ENCODE measurements around the gene NMT1. TPM values are rescaled to one million over a fixed set of nuclear protein-coding genes. Genes with fewer than 3 reads are reported as not detected.

Gene NMT1
- total and polyA plus RNA-seq, 4 donors = 33.8 to 124 (median 103) TPM

GRCh38 chr17:45135192-45135977 lies 74.3 kb downstream of the NMT1 start, which contains the start of gene ACBD4:
Gene ACBD4, plus strand, starts transcription at chr17:45135687. Its CDS starts 458 bp downstream, at chr17:45136145.
- no peaks in the 10 kb centered on the region for H3K36me3 ChIP-seq (ENCODE audit: control insufficient read depth in 1 of 2, insufficient read depth in 2 of 2, low read length in 1 of 2)
- DNase-seq (peak; percentile 96 to 98), ATAC-seq (ENCODE audit: low FRiP score) (peak; percentile 91)
- no peaks in the 10 kb centered on the region for H3K4me1 ChIP-seq (ENCODE audit: control insufficient read depth in 1 of 2, insufficient read depth in 2 of 2, low read length in 2 of 2)
- 4 to 5% methylated on average over 38 to 40 of the region's 40 CpGs for whole genome bisulfite sequencing, 2 donors
- peak within 1 kb of the TSS; percentile 58 to 75 for H3K4me3 ChIP-seq (ENCODE audit: low read length in 2 of 2)
- no peaks in the 10 kb centered on the region for H3K9me3 ChIP-seq (ENCODE audit: control insufficient read depth, low read length)
- H3K27ac ChIP-seq (ENCODE audit: low read depth in 1 of 2, low read length in 2 of 2) = peak within 1 kb of the TSS in 1 of 2 donors; percentile 76
- intact Hi-C loops (cut with DNase I) = loop anchor here (1.0 to 10.0 kb wide), 2 partner anchors 62 to 361 kb away; no protein-coding TSS in a partner anchor
- no peaks in the 10 kb centered on the region for H3K27me3 ChIP-seq (ENCODE audit: control insufficient read depth in 1 of 2, insufficient read depth in 2 of 2, low read length in 1 of 2)

GRCh38 chr17:45135978-45136791 lies 75.1 kb downstream of the NMT1 start:
- peak in 1 of 2 donors; percentile 79 for DNase-seq
- no peaks in the 10 kb centered on the region for H3K27me3 ChIP-seq (ENCODE audit: control insufficient read depth in 1 of 2, insufficient read depth in 2 of 2, low read length in 1 of 2)
- H3K36me3 ChIP-seq (ENCODE audit: control insufficient read depth in 1 of 2, insufficient read depth in 2 of 2, low read length in 1 of 2) = no peaks in the 10 kb centered on the region
- ATAC-seq (ENCODE audit: low FRiP score) = no peak
- WGBS, 2 donors = 31 to 32% methylated on average over 20 to 21 of the region's 21 CpGs
- peak overlapping the region in 1 of 2 donors; percentile 76 for H3K27ac ChIP-seq (ENCODE audit: low read depth in 1 of 2, low read length in 2 of 2)
- peak overlapping the region; percentile 58 to 75 for H3K4me3 ChIP-seq (ENCODE audit: low read length in 2 of 2)
- H3K9me3 ChIP-seq (ENCODE audit: control insufficient read depth, low read length) = no peaks in the 10 kb centered on the region
- intact Hi-C loops (cut with DNase I) = loop anchor here (1.0 to 10.0 kb wide), 2 partner anchors 61 to 361 kb away; no protein-coding TSS in a partner anchor
- no peaks in the 10 kb centered on the region for H3K4me1 ChIP-seq (ENCODE audit: control insufficient read depth in 1 of 2, insufficient read depth in 2 of 2, low read length in 2 of 2)

- H3K27me3 ChIP-seq (ENCODE audit: control insufficient read depth in 1 of 2, insufficient read depth in 2 of 2, low read length in 1 of 2) = no peaks in the 10 kb centered on the region
- H3K9me3 ChIP-seq (ENCODE audit: control insufficient read depth, low read length) = no peaks in the 10 kb centered on the region
- no peaks in the 10 kb centered on the region for H3K4me1 ChIP-seq (ENCODE audit: control insufficient read depth in 1 of 2, insufficient read depth in 2 of 2, low read length in 2 of 2)
- no peaks in the 10 kb centered on the region for H3K36me3 ChIP-seq (ENCODE audit: control insufficient read depth in 1 of 2, insufficient read depth in 2 of 2, low read length in 1 of 2)
- peak in 1 of 2 donors; percentile 63 for DNase-seq
- H3K4me3 ChIP-seq (ENCODE audit: low read length in 2 of 2) = no peak overlapping the region
- WGBS, 2 donors = 81 to 84% methylated on average over 12 of the region's 12 CpGs
- intact Hi-C loops (cut with DNase I) = loop anchor here in 1 of 2 donors (10.0 kb wide), 1 partner anchor 362 kb away; no protein-coding TSS in a partner anchor
- no peak for ATAC-seq (ENCODE audit: low FRiP score)
- no peak overlapping the region for H3K27ac ChIP-seq (ENCODE audit: low read depth in 1 of 2, low read length in 2 of 2)
Observed at GRCh38 chr17:45136846-45137560, 75.9 kb downstream of the NMT1 start.

GRCh38 chr17:45137561-45138305 lies 76.6 kb downstream of the NMT1 start:
- 87 to 90% methylated on average over 11 of the region's 11 CpGs for WGBS, 2 donors
- intact Hi-C loops (cut with DNase I) = loop anchor here in 1 of 2 donors (10.0 kb wide), 1 partner anchor 363 kb away; no protein-coding TSS in a partner anchor
- no peaks in the 10 kb centered on the region for H3K27me3 ChIP-seq (ENCODE audit: control insufficient read depth in 1 of 2, insufficient read depth in 2 of 2, low read length in 1 of 2)
- DNase-seq (peak in 1 of 2 donors; percentile 62), ATAC-seq (ENCODE audit: low FRiP score) (no peak)
- H3K27ac ChIP-seq (ENCODE audit: low read depth in 1 of 2, low read length in 2 of 2) = no peak overlapping the region
- H3K4me1 ChIP-seq (ENCODE audit: control insufficient read depth in 1 of 2, insufficient read depth in 2 of 2, low read length in 2 of 2) = no peaks in the 10 kb centered on the region
- H3K9me3 ChIP-seq (ENCODE audit: control insufficient read depth, low read length) = no peaks in the 10 kb centered on the region
- no peaks in the 10 kb centered on the region for H3K36me3 ChIP-seq (ENCODE audit: control insufficient read depth in 1 of 2, insufficient read depth in 2 of 2, low read length in 1 of 2)
- no peak overlapping the region for H3K4me3 ChIP-seq (ENCODE audit: low read length in 2 of 2)

GRCh38 chr17:45138911-45139532 lies 77.9 kb downstream of the NMT1 start:
- Histone ChIP-seq H3K36me3 (ENCODE audit: control insufficient read depth in 1 of 2, insufficient read depth in 2 of 2, low read length in 1 of 2) (no peaks in the 10 kb centered on the region), H3K27me3 (ENCODE audit: control insufficient read depth in 1 of 2, insufficient read depth in 2 of 2, low read length in 1 of 2) (no peaks in the 10 kb centered on the region), H3K4me3 (ENCODE audit: low read length in 2 of 2) (no peak overlapping the region), H3K9me3 (ENCODE audit: control insufficient read depth, low read length) (no peaks in the 10 kb centered on the region), H3K4me1 (ENCODE audit: control insufficient read depth in 1 of 2, insufficient read depth in 2 of 2, low read length in 2 of 2) (no peaks in the 10 kb centered on the region), H3K27ac (ENCODE audit: low read depth in 1 of 2, low read length in 2 of 2) (no peak overlapping the region)
- DNase-seq (peak; percentile 35 to 64), ATAC-seq (ENCODE audit: low FRiP score) (no peak)
- WGBS, 2 donors = 77 to 83% methylated on average over 12 to 14 of the region's 14 CpGs
- intact Hi-C loops (cut with DNase I) = loop anchor here in 1 of 2 donors (10.0 kb wide), 1 partner anchor 364 kb away; no protein-coding TSS in a partner anchor

- Histone ChIP-seq H3K27me3 (ENCODE audit: control insufficient read depth in 1 of 2, insufficient read depth in 2 of 2, low read length in 1 of 2) (no peaks in the 10 kb centered on the region), H3K9me3 (ENCODE audit: control insufficient read depth, low read length) (no peaks in the 10 kb centered on the region), H3K4me1 (ENCODE audit: control insufficient read depth in 1 of 2, insufficient read depth in 2 of 2, low read length in 2 of 2) (no peaks in the 10 kb centered on the region), H3K4me3 (ENCODE audit: low read length in 2 of 2) (no peak overlapping the region), H3K27ac (ENCODE audit: low read depth in 1 of 2, low read length in 2 of 2) (no peak overlapping the region), H3K36me3 (ENCODE audit: control insufficient read depth in 1 of 2, insufficient read depth in 2 of 2, low read length in 1 of 2) (no peaks in the 10 kb centered on the region)
- intact Hi-C loops (cut with DNase I) = loop anchor here in 1 of 2 donors (10.0 kb wide), 1 partner anchor 365 kb away; no protein-coding TSS in a partner anchor
- 73 to 80% methylated on average over 4 of the region's 4 CpGs for WGBS, 2 donors
- ATAC-seq (ENCODE audit: low FRiP score) (no peak), DNase-seq (peak; percentile 14 to 46)
Observed at GRCh38 chr17:45139533-45139920, 78.4 kb downstream of the NMT1 start.

- Histone ChIP-seq H3K27ac (ENCODE audit: low read depth in 1 of 2, low read length in 2 of 2) (peak overlapping the region; percentile 41 to 90), H3K27me3 (ENCODE audit: control insufficient read depth in 1 of 2, insufficient read depth in 2 of 2, low read length in 1 of 2) (no peaks in the 10 kb centered on the region), H3K4me3 (ENCODE audit: low read length in 2 of 2) (no peak overlapping the region), H3K4me1 (ENCODE audit: control insufficient read depth in 1 of 2, insufficient read depth in 2 of 2, low read length in 2 of 2) (no peaks in the 10 kb centered on the region), H3K36me3 (ENCODE audit: control insufficient read depth in 1 of 2, insufficient read depth in 2 of 2, low read length in 1 of 2) (no peaks in the 10 kb centered on the region), H3K9me3 (ENCODE audit: control insufficient read depth, low read length) (no peaks in the 10 kb centered on the region)
- ATAC-seq (ENCODE audit: low FRiP score) (no peak), DNase-seq (peak; percentile 38 to 65)
- intact Hi-C loops (cut with DNase I) = loop anchor here in 1 of 2 donors (10.0 kb wide), 1 partner anchor 172 kb away; the partner anchor contains the start of gene MAP3K14
- 51 to 61% methylated on average over 13 of the region's 13 CpGs for WGBS, 2 donors
Observed at GRCh38 chr17:45143094-45143670, 82.1 kb downstream of the NMT1 start.

All from aorta (tissue), 5 donors.